ENCODE data around the gene PRMT1.

DNA sequence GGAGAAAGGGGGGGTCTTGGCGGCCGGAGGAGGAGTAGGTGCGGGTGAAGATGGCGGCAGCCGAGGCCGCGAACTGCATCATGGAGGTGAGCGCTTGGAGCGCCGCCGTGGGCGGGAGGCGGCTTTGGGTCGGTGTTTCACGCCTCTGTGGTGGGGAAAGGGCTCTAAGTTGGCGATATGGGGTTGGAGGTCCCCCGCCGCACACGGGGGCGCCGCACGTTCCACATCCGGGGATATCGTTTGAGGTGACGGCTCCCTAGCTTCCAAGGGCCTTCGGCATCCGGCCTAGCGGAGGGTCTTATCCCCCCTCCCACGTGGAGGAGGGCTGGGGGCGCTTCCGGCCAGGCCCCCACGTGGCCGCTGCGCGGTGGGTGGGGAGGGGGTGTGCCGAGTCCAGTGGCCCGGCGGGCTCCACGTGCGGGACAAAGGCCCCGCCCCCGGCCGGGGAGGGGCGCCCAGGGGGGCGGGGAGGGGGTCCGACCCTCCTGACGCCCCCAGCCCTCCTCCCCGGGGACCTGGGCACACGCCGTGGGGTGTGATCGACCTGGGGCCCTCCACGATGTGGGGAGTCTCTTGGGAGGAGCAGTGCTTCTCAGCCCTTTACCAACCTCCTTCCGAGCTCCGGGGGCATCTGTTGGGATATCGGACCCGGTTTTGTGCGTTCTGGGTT is at the start of gene PRMT1:
- TF ChIP-seq, protein P1, sequence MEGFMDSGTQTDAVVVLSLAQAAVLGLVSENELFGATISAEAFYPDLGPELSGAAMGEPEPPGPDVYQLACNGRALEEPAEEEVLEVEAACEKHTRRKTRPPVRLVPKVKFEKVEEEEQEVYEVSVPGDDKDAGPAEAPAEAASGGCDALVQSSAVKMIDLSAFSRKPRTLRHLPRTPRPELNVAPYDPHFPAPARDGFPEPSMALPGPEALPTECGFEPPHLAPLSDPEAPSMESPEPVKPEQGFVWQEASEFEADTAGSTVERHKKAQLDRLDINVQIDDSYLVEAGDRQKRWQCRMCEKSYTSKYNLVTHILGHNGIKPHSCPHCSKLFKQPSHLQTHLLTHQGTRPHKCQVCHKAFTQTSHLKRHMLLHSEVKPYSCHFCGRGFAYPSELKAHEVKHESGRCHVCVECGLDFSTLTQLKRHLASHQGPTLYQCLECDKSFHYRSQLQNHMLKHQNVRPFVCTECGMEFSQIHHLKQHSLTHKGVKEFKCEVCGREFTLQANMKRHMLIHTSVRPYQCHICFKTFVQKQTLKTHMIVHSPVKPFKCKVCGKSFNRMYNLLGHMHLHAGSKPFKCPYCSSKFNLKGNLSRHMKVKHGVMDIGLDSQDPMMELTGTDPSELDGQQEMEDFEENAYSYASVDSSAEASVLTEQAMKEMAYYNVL (CRISPR knock-in tag; IDR thresholded peaks at IDR 0.05; ENCODE audit: borderline replicate concordance) = peak; percentile 66; the same call in 1 of the 2 replicates
- TF ChIP-seq ESRRA (CRISPR knock-in tag; IDR thresholded peaks at IDR 0.05; ENCODE audit: low read depth) (no peak), EED (CRISPR knock-in tag; IDR thresholded peaks at IDR 0.05) (no peak), NCOR1 (IDR thresholded peaks at IDR 0.05; ENCODE audit: borderline replicate concordance, low read length) (no peak), U2AF1 (optimal IDR thresholded peaks at IDR 0.05; ENCODE audit: low read depth, low read length) (no peak), JUN (CRISPR knock-in tag; IDR thresholded peaks at IDR 0.05) (no peak), ZNF768 (CRISPR knock-in tag; IDR thresholded peaks at IDR 0.05) (peak; percentile 18; the same call in 1 of the 2 replicates), PAF1 (CRISPR knock-in tag; IDR thresholded peaks at IDR 0.05) (no peak)

All from HepG2 (cell line).